K562 (cell line): ENCODE measurements around the gene CXCL12. TPM values are rescaled to one million over a fixed set of nuclear protein-coding genes. Genes with fewer than 3 reads are reported as not detected.

Experiments used
- ATAC-seq: fragments of 200-7000 bp; cut with Tn5 transposase; 3 replicates; pipeline ENCODE4 v1.9.1; 2020; ENCODE audit warnings: moderate library complexity
- BruUV-seq: library from RNA; stranded (reverse); fragments of 400-500 nt; replicated peaks from 2 replicates; lab custom pipeline; 2021; lab: Mats Ljungman, UMichigan
- CTCF ChIA-PET: fragments of 300-600 bp; formaldehyde crosslinking; extraction: SDS; loops from one replicate; lab custom pipeline; 2021; ENCODE audit warnings: low intra/inter-chr PET ratio; lab: Yijun Ruan, JAX
- POLR2A ChIA-PET: fragments of 300-600, 350-650 bp; sonication (Branson Sonifier 250); formaldehyde crosslinking; extraction: SDS; loops from one replicate; lab custom pipeline; 2021; ENCODE audit warnings: antibody characterized with exemption, inconsistent platforms; lab: Yijun Ruan, JAX
- DNase-seq, 4 experiments: peaks; one replicate each; pipeline versions ENCODE4 v3.0.0 to v3.0.0-alpha.2; 2011 to 2018; ENCODE audit warnings: low spot score in 3 of 4, mixed read lengths in 3 of 4; ENCODE audit errors: extremely low read depth in 1 of 4
- FAIRE-seq: peaks from 2 replicates; lab custom pipeline; 2011; peaks lifted over from hg19 to GRCh38; lab: Jason Lieb, UNC
- H2AFZ ChIP-seq: 2 replicates; pipeline ENCODE4 v1.6.0; 2011; ENCODE audit warnings: low read depth, low read length, control low read depth, inconsistent platforms
- H3K27ac ChIP-seq: fragments of 200-600 bp; 3 replicates; pipeline ENCODE4 v1.8.0; 2011; ENCODE audit warnings: low read depth, mild to moderate bottlenecking, control low read depth, inconsistent platforms, low read length, moderate library complexity, mixed read lengths; ENCODE audit errors: extremely low read depth
- H3K27me3 ChIP-seq, 2 experiments: fragments of 300-600 bp in 1 of 2; 2 replicates in 1 of 2; 3 replicates in 1 of 2; pipeline versions ENCODE4 v1.6.0 to v1.8.0; 2011; ENCODE audit warnings: inconsistent platforms in 2 of 2, low read length in 2 of 2, mild to moderate bottlenecking in 1 of 2, mixed read lengths in 1 of 2, moderate library complexity in 1 of 2; ENCODE audit not compliant: control insufficient read depth in 2 of 2, insufficient read depth in 2 of 2
- H3K36me3 ChIP-seq: fragments of 300-600 bp; 3 replicates; pipeline ENCODE4 v1.8.0; 2011; ENCODE audit warnings: mild to moderate bottlenecking, low read length, inconsistent platforms; ENCODE audit not compliant: control insufficient read depth, insufficient read depth
- H3K4me1 ChIP-seq, 2 experiments: fragments of 200-600 bp in 1 of 2; replicated peaks in 1 of 2; 2 replicates in 1 of 2; 3 replicates in 1 of 2; pipeline versions ENCODE4 v1.5.1 to v1.8.0; 2011; ENCODE audit warnings: inconsistent platforms in 2 of 2, low read length in 2 of 2, mild to moderate bottlenecking in 1 of 2, mixed read lengths in 1 of 2, moderate library complexity in 1 of 2; ENCODE audit not compliant: control insufficient read depth in 2 of 2, insufficient read depth in 2 of 2
- H3K4me2 ChIP-seq: 2 replicates; pipeline ENCODE4 v1.6.1; 2011; ENCODE audit warnings: low read length, control low read depth, inconsistent platforms, mixed read lengths; ENCODE audit not compliant: insufficient read depth
- H3K4me3 ChIP-seq: fragments of 200-600 bp; sonication (generic), shearing (Covaris generic); 2 replicates; pipeline ENCODE4 v1.5.1; 2016; ENCODE audit warnings: control low read depth, inconsistent platforms
- H3K79me2 ChIP-seq: fragments of 200-600 bp; 3 replicates; pipeline ENCODE4 v1.8.0; 2011; ENCODE audit warnings: low read length, inconsistent platforms; ENCODE audit not compliant: control insufficient read depth, insufficient read depth
- H3K9ac ChIP-seq, 2 experiments: 2 replicates each; pipeline versions ENCODE4 v1.6.0 to v1.6.1; 2011; ENCODE audit warnings: low read depth in 2 of 2, low read length in 2 of 2, control low read depth in 1 of 2, inconsistent platforms in 1 of 2, mild to moderate bottlenecking in 1 of 2, mixed read lengths in 1 of 2; ENCODE audit not compliant: insufficient read depth in 1 of 2
- H3K9me1 ChIP-seq: one replicate; pipeline ENCODE4 v1.6.0; 2011; ENCODE audit warnings: inconsistent platforms, mild to moderate bottlenecking, low read length, moderate library complexity; ENCODE audit not compliant: control insufficient read depth, insufficient read depth
- H3K9me3 ChIP-seq: replicated peaks from 2 replicates; pipeline ENCODE4 v1.5.1; 2011; ENCODE audit warnings: low read depth, low read length, inconsistent platforms; ENCODE audit not compliant: control insufficient read depth, insufficient read depth
- H4K20me1 ChIP-seq: replicated peaks from 2 replicates; pipeline ENCODE4 v1.6.1; 2011; ENCODE audit warnings: low read length, inconsistent platforms, mixed read lengths; ENCODE audit not compliant: control insufficient read depth, insufficient read depth
- ATF1 ChIP-seq, 2 experiments: fragments of 450-650 bp in 1 of 2; IDR thresholded peaks; 2 replicates each; pipeline ENCODE4 v1.6.1; 2016; ENCODE audit warnings: missing compliant biosample characterization in 1 of 2, missing genetic modification characterization in 1 of 2
- CBX5 ChIP-seq: IDR thresholded peaks from 2 replicates; pipeline ENCODE4 v1.6.1; 2014; ENCODE audit warnings: low read depth, borderline replicate concordance
- ETV5 ChIP-seq: sonication (generic); formaldehyde crosslinking; IDR thresholded peaks from 2 replicates; pipeline ENCODE4 v1.4.0; 2020; ENCODE audit warnings: low read depth, mild to moderate bottlenecking, missing genetic modification reagents
- FOXA1 ChIP-seq: fragments of 450-650 bp; IDR thresholded peaks from 2 replicates; pipeline ENCODE4 v1.6.1; 2016; ENCODE audit warnings: mild to moderate bottlenecking, borderline replicate concordance
- FOXJ2 ChIP-seq: fragments of 200-800 bp; sonication (Bioruptor generic); IDR thresholded peaks from 2 replicates; pipeline ENCODE4 v1.6.1; 2016; ENCODE audit warnings: missing genetic modification characterization, missing compliant biosample characterization
- GATAD2B ChIP-seq: fragments of 450-650 bp; IDR thresholded peaks from 2 replicates; pipeline ENCODE4 v1.6.1; 2017; ENCODE audit warnings: mild to moderate bottlenecking, borderline replicate concordance
- ILK ChIP-seq: fragments of 450-650 bp; IDR thresholded peaks from 2 replicates; pipeline ENCODE4 v1.6.1; 2016; ENCODE audit warnings: missing genetic modification characterization, low read depth, mild to moderate bottlenecking, missing compliant biosample characterization, moderate library complexity, borderline replicate concordance
- PML ChIP-seq: IDR thresholded peaks from 2 replicates; pipeline ENCODE4 v1.6.1; 2012; ENCODE audit warnings: low read length, inconsistent platforms
- TARDBP ChIP-seq: fragments of 450-650 bp; IDR thresholded peaks from 2 replicates; pipeline ENCODE4 v1.6.1; 2016
- TRIM28 ChIP-seq: fragments of 450-650 bp; IDR thresholded peaks from 2 replicates; pipeline ENCODE4 v1.6.1; 2017
- ZBTB12 ChIP-seq: fragments of 250-450 bp; sonication (Bioruptor Pico); IDR thresholded peaks from 2 replicates; pipeline ENCODE4 v1.4.0; 2020
- ZNF146 ChIP-seq: IDR thresholded peaks from one replicate; pipeline ENCODE4 v1.6.1; 2018; ENCODE audit warnings: missing compliant biosample characterization; ENCODE audit not compliant: unreplicated experiment
- WGBS: fragments of 100-300 bp; shearing (Covaris generic); methylation state at CpG from one replicate; pipeline ENCODE4 v1.1.6; 2016; ENCODE audit warnings: low coverage, mixed read lengths; ENCODE audit not compliant: insufficient coverage; ENCODE audit errors: missing lambda C conversion rate; 5-methylcytosine and 5-hydroxymethylcytosine counted together
- in situ Hi-C: fragments of 300-500 bp; cut with MboI; formaldehyde crosslinking; loops from 4 replicates; pipeline ENCODE4 v1.15.0; 2018; ENCODE audit warnings: inconsistent platforms, mixed read lengths
- intact Hi-C: fragments of 100-400 bp; cut with micrococcal nuclease; formaldehyde crosslinking; loops from 2 replicates; pipeline ENCODE4 v1.14.2; 2022
- polyA plus RNA-seq, 8 experiments: library from polyadenylated mRNA; depleted of rRNA in 4 of 8; stranded (reverse) in 5 of 8; unstranded in 3 of 8; fragments of >200 nt; fragmentation: Nextera tagmentation in 2 of 8; fragmentation: Illumina TruSeq in 1 of 8; extraction: Ambion mirVana in 2 of 8; extraction: Trizol in 1 of 8; gene quantifications; 2 replicates each; pipeline versions ENCODE4 v1.2.1 to v1.2.3, GENCODE V29; 2011 to 2014; ENCODE audit warnings: inconsistent platforms in 1 of 8, missing spikeins in 1 of 8
- total RNA-seq, 7 experiments: library from RNA; depleted of rRNA in 6 of 7; stranded (reverse); fragments of >200 nt in 6 of 7; fragmentation: Illumina TruSeq in 2 of 7; extraction: Trizol in 2 of 7; gene quantifications; 2 replicates each; pipeline versions ENCODE4 v1.2.1 to v1.2.3, GENCODE V29; 2011 to 2021; ENCODE audit warnings: low replicate concordance in 1 of 7
- TF ChIP-seq, protein P1 (sequence below): fragments of 250-450 bp; sonication (Bioruptor Pico); IDR thresholded peaks from 2 replicates; pipeline ENCODE4 v1.4.0; 2020

The CXCL12 gene
- total and polyA plus RNA-seq, 9 of the 15 experiments (the other 6 are each of a cell fraction or from before 2014, with no cell fraction given), result 0.18 TPM; not detected in 8

DNA sequence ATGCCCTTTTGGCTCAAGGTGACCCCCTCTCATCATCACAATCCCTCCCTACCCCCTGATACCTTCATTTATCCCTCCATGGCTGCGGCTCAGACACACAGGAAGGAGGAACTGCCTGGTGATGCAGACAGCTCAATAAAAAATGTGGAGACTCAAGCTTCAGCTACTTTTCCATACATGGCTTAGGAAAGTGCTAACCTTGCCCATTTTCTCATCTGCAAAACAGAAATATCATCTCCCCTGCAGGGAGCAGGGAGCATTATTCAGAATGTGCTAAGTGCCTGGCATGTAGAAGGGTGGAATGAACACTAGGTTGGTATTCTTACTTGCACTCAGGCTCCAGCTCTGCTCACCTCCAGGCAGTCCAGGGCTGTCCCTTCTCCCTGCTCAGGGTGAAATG lies 23.8 kb downstream of the CXCL12 start (continued):
- TF ChIP-seq CBX5 (no peak), ATF1 (CRISPR knock-in tag; IDR thresholded peaks at IDR 0.05) (no peak), ATF1 (tag; IDR thresholded peaks at IDR 0.05) (no peak), FOXJ2 (tag) (no peak), ZNF146 (CRISPR knock-in tag) (no peak)

- Histone ChIP-seq H4K20me1 (peaks cover 4% of the 10 kb centered on the region; the same call in 1 of the 2 replicates), H3K36me3 (no peaks in the 10 kb centered on the region), H3K27ac (no peak overlapping the region), H3K4me2 (no peak overlapping the region), H3K9ac (no peak overlapping the region), H3K4me1 (no peaks in the 10 kb centered on the region), H3K4me3 (no peak overlapping the region), H3K9me3 (no peaks in the 10 kb centered on the region), H3K9me1 (no peaks in the 10 kb centered on the region), H2AFZ (no peak overlapping the region), H3K79me2 (no peaks in the 10 kb centered on the region), H3K27me3 (peaks cover 8 to 37% of the 10 kb centered on the region in 2 experiments; a peak in 3 of 5 replicates)
- in situ Hi-C loops (no loop called here), intact Hi-C loops (no loop called here)
- CTCF ChIA-PET, result no interaction called here
- POLR2A ChIA-PET, result interaction anchor here (0.6 to 1.4 kb wide), 3 partner anchors 9 to 1156 kb away, joined by 3 to 5 read pairs (median 3); no protein-coding TSS in a partner anchor
- WGBS, result 0% methylated on average over 8 of the region's 8 CpGs
- DNase-seq (no peak), FAIRE-seq (no peak), ATAC-seq (no peak)
- BruUV-seq, result no TSS peak
- no peak for TF ChIP-seq TARDBP
- TF ChIP-seq TRIM28, result no peak
- no peak for TF ChIP-seq ILK (tag)
- TF ChIP-seq, protein P1, sequence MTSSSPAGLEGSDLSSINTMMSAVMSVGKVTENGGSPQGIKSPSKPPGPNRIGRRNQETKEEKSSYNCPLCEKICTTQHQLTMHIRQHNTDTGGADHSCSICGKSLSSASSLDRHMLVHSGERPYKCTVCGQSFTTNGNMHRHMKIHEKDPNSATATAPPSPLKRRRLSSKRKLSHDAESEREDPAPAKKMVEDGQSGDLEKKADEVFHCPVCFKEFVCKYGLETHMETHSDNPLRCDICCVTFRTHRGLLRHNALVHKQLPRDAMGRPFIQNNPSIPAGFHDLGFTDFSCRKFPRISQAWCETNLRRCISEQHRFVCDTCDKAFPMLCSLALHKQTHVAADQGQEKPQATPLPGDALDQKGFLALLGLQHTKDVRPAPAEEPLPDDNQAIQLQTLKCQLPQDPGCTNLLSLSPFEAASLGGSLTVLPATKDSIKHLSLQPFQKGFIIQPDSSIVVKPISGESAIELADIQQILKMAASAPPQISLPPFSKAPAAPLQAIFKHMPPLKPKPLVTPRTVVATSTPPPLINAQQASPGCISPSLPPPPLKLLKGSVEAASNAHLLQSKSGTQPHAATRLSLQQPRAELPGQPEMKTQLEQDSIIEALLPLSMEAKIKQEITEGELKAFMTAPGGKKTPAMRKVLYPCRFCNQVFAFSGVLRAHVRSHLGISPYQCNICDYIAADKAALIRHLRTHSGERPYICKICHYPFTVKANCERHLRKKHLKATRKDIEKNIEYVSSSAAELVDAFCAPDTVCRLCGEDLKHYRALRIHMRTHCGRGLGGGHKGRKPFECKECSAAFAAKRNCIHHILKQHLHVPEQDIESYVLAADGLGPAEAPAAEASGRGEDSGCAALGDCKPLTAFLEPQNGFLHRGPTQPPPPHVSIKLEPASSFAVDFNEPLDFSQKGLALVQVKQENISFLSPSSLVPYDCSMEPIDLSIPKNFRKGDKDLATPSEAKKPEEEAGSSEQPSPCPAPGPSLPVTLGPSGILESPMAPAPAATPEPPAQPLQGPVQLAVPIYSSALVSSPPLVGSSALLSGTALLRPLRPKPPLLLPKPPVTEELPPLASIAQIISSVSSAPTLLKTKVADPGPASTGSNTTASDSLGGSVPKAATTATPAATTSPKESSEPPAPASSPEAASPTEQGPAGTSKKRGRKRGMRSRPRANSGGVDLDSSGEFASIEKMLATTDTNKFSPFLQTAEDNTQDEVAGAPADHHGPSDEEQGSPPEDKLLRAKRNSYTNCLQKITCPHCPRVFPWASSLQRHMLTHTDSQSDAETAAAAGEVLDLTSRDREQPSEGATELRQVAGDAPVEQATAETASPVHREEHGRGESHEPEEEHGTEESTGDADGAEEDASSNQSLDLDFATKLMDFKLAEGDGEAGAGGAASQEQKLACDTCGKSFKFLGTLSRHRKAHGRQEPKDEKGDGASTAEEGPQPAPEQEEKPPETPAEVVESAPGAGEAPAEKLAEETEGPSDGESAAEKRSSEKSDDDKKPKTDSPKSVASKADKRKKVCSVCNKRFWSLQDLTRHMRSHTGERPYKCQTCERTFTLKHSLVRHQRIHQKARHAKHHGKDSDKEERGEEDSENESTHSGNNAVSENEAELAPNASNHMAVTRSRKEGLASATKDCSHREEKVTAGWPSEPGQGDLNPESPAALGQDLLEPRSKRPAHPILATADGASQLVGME (CRISPR knock-in tag), result no peak
- no peak for TF ChIP-seq ETV5 (CRISPR knock-in tag)
- no peak for TF ChIP-seq FOXA1
- TF ChIP-seq GATAD2B, result no peak
- TF ChIP-seq PML, result no peak
- TF ChIP-seq ZBTB12, result no peak
These were observed 26.7 kb downstream of the CXCL12 start for GRCh38 chr10:44358080-44358771.
